Mesenchymal stem cell (in vitro differentiated cells and primary cell): Measurements from ENCODE around the gene TRIM5.
A peak's percentile ranks its signal among the peaks of the same experiment; 100 is the strongest.
"Not testable (repeated sequence)": the region's sequence is repeated elsewhere in the genome, so short reads cannot be mapped to it uniquely, and the experiment has no call there.

Experiments used
- DNase-seq: peaks from one replicate; pipeline ENCODE4 v3.0.0-alpha.2; 2013
- H2AFZ ChIP-seq: one replicate; pipeline ENCODE4 v1.6.1; 2013; ENCODE audit warnings: low read depth, mild to moderate bottlenecking, control low read depth, inconsistent platforms, low read length, moderate library complexity
- H2AK5ac ChIP-seq: 2 replicates; pipeline ENCODE4 v1.6.1; 2013; ENCODE audit warnings: low read length, moderate library complexity, mild to moderate bottlenecking, inconsistent platforms; ENCODE audit not compliant: severe bottlenecking
- H2BK120ac ChIP-seq: one replicate; pipeline ENCODE4 v1.6.1; 2013; ENCODE audit warnings: low read depth, mild to moderate bottlenecking, inconsistent platforms, low read length, moderate library complexity
- H2BK12ac ChIP-seq, 2 experiments: one replicate each; pipeline ENCODE4 v1.6.1; 2013; ENCODE audit warnings: inconsistent platforms in 2 of 2, low read length in 2 of 2, mild to moderate bottlenecking in 2 of 2, moderate library complexity in 2 of 2, control low read depth in 1 of 2
- H2BK15ac ChIP-seq: one replicate; pipeline ENCODE4 v1.6.1; 2013; ENCODE audit warnings: mild to moderate bottlenecking, low read depth, inconsistent platforms; ENCODE audit not compliant: poor library complexity, severe bottlenecking
- H2BK5ac ChIP-seq: 2 replicates; pipeline ENCODE4 v1.6.1; 2013; ENCODE audit warnings: low read depth, mild to moderate bottlenecking, low read length, control low read depth, inconsistent platforms; ENCODE audit not compliant: poor library complexity, severe bottlenecking
- H3K14ac ChIP-seq, 2 experiments: one replicate each; pipeline ENCODE4 v1.6.1; 2013; ENCODE audit warnings: inconsistent platforms in 2 of 2, low read length in 2 of 2, control low read depth in 1 of 2, mild to moderate bottlenecking in 1 of 2, moderate library complexity in 1 of 2
- H3K18ac ChIP-seq, 2 experiments: one replicate each; pipeline ENCODE4 v1.6.1; 2013; ENCODE audit warnings: inconsistent platforms in 2 of 2, low read length in 2 of 2, control low read depth in 1 of 2, low read depth in 1 of 2, mild to moderate bottlenecking in 1 of 2
- H3K23ac ChIP-seq, 2 experiments: one replicate each; pipeline ENCODE4 v1.6.1; 2013; ENCODE audit warnings: inconsistent platforms in 2 of 2, low read length in 2 of 2, mild to moderate bottlenecking in 2 of 2, moderate library complexity in 2 of 2, control low read depth in 1 of 2
- H3K27ac ChIP-seq: 2 replicates; pipeline ENCODE4 v1.5.1; 2013; ENCODE audit warnings: mild to moderate bottlenecking, moderate library complexity, low read length, control low read depth, inconsistent platforms; ENCODE audit not compliant: poor library complexity, severe bottlenecking
- H3K27me3 ChIP-seq, 2 experiments: 2 replicates each; pipeline versions ENCODE4 v1.6.1 to v1.7.0; 2013; ENCODE audit warnings: low read length in 2 of 2, mild to moderate bottlenecking in 2 of 2, moderate library complexity in 2 of 2, control low read depth in 1 of 2, inconsistent platforms in 1 of 2; ENCODE audit not compliant: control insufficient read depth in 1 of 2, insufficient read depth in 1 of 2
- H3K36me3 ChIP-seq, 2 experiments: 2 replicates each; pipeline versions ENCODE4 v1.6.1 to v1.7.0; 2013; ENCODE audit warnings: low read length in 2 of 2, control low read depth in 1 of 2, inconsistent platforms in 1 of 2, low read depth in 1 of 2, mild to moderate bottlenecking in 1 of 2; ENCODE audit not compliant: insufficient read depth in 2 of 2, control insufficient read depth in 1 of 2
- H3K4ac ChIP-seq, 2 experiments: one replicate each; pipeline ENCODE4 v1.6.1; 2013; ENCODE audit warnings: inconsistent platforms in 2 of 2, low read length in 2 of 2, mild to moderate bottlenecking in 2 of 2, moderate library complexity in 2 of 2, control low read depth in 1 of 2, low read depth in 1 of 2
- H3K4me1 ChIP-seq: 2 replicates; pipeline ENCODE4 v1.6.1; 2013; ENCODE audit warnings: low read depth, low read length, control low read depth; ENCODE audit not compliant: control insufficient read depth, insufficient read depth
- H3K4me2 ChIP-seq: 2 replicates; pipeline ENCODE4 v1.6.1; 2013; ENCODE audit warnings: low read length, mild to moderate bottlenecking, inconsistent platforms; ENCODE audit not compliant: poor library complexity, severe bottlenecking
- H3K4me3 ChIP-seq, 2 experiments: 2 replicates each; pipeline versions ENCODE4 v1.5.1 to v1.7.0; 2013; ENCODE audit warnings: low read length in 2 of 2, mild to moderate bottlenecking in 2 of 2, control low read depth in 1 of 2, low read depth in 1 of 2; ENCODE audit not compliant: insufficient read depth in 1 of 2
- H3K79me1 ChIP-seq: replicated peaks from 2 replicates; pipeline ENCODE4 v1.6.1; 2013; ENCODE audit warnings: mild to moderate bottlenecking, control low read depth, low read length, inconsistent platforms; ENCODE audit not compliant: poor library complexity, severe bottlenecking
- H3K9ac ChIP-seq: 2 replicates; pipeline ENCODE4 v1.7.0; 2013; ENCODE audit warnings: mild to moderate bottlenecking, low read length, moderate library complexity
- H3K9me3 ChIP-seq: 2 replicates; pipeline ENCODE4 v1.7.0; 2013; ENCODE audit warnings: mild to moderate bottlenecking, low read length; ENCODE audit not compliant: control insufficient read depth
- H4K8ac ChIP-seq: one replicate; pipeline ENCODE4 v1.6.1; 2013; ENCODE audit warnings: inconsistent platforms, mild to moderate bottlenecking, low read length, moderate library complexity
- H4K91ac ChIP-seq: one replicate; pipeline ENCODE4 v1.6.1; 2013; ENCODE audit warnings: mild to moderate bottlenecking, low read length, inconsistent platforms
- WGBS: methylation state at CpG from one replicate; pipeline ENCODE4 v1.1.7; 2013; ENCODE audit warnings: mixed read lengths; 5-methylcytosine and 5-hydroxymethylcytosine counted together

Gene TRIM5

GRCh38 chr11:5683620-5684019 is 1.3 kb downstream of the TRIM5 start:
- H3K23ac ChIP-seq, H2AFZ ChIP-seq, H3K27me3 ChIP-seq, H3K27ac ChIP-seq, H2BK15ac ChIP-seq, H3K4me2 ChIP-seq, H3K4ac ChIP-seq, H2AK5ac ChIP-seq, H2BK5ac ChIP-seq, H2BK120ac ChIP-seq, H3K18ac ChIP-seq, H4K8ac ChIP-seq, DNase-seq, H2BK12ac ChIP-seq, H4K91ac ChIP-seq, H3K9me3 ChIP-seq, H3K14ac ChIP-seq, H3K4me1 ChIP-seq: not testable (repeated sequence)
- WGBS: 94% methylated on average over 7 of the region's 7 CpGs
- peak overlapping the region in 1 of 2 experiments; percentile 79 for H3K4me3 ChIP-seq
- H3K79me1 ChIP-seq: peaks cover 29% of the 10 kb centered on the region
- peaks cover 14% of the 10 kb centered on the region in 2 experiments for H3K36me3 ChIP-seq
- H3K9ac ChIP-seq: peak overlapping the region; percentile 92

- H2BK12ac ChIP-seq, H2AFZ ChIP-seq, H2AK5ac ChIP-seq, H4K91ac ChIP-seq, H3K23ac ChIP-seq, H4K8ac ChIP-seq, H3K27ac ChIP-seq, H3K4me1 ChIP-seq, H2BK15ac ChIP-seq, H3K27me3 ChIP-seq, H3K4me2 ChIP-seq, H3K4me3 ChIP-seq, H3K9me3 ChIP-seq, H2BK5ac ChIP-seq, H3K4ac ChIP-seq, DNase-seq, H3K14ac ChIP-seq, H3K9ac ChIP-seq, H2BK120ac ChIP-seq: not testable (repeated sequence)
- Histone ChIP-seq H3K79me1 (peaks cover 31% of the 10 kb centered on the region), H3K36me3 (peaks cover 19 to 21% of the 10 kb centered on the region in 2 experiments), H3K18ac (peak overlapping the region in 1 of 2 experiments; percentile 5)
- 95% methylated on average over 23 of the region's 33 CpGs for WGBS
Measured at GRCh38 chr11:5682890-5683441, 1.9 kb downstream of the TRIM5 start.

GRCh38 chr11:5679811-5680210 is 5.1 kb downstream of the TRIM5 start:
- WGBS: 98% methylated on average over 7 of the region's 7 CpGs

GRCh38 chr11:5674391-5674790 is 10.5 kb downstream of the TRIM5 start:
- H3K79me1 ChIP-seq: peaks cover 21% of the 10 kb centered on the region
- H3K23ac ChIP-seq: no peak overlapping the region
- H4K91ac ChIP-seq: no peak overlapping the region
- H3K9me3 ChIP-seq: peaks cover 3% of the 10 kb centered on the region
- no peak overlapping the region for H3K9ac ChIP-seq
- H3K36me3 ChIP-seq: peaks cover 17 to 39% of the 10 kb centered on the region in 2 experiments
- no peak overlapping the region for H3K14ac ChIP-seq
- H2BK12ac ChIP-seq: no peak overlapping the region
- no peak overlapping the region for H2AK5ac ChIP-seq
- H2BK15ac ChIP-seq: no peak overlapping the region
- H3K4ac ChIP-seq: no peak overlapping the region
- 97% methylated on average over 4 of the region's 4 CpGs for WGBS
- H2BK120ac ChIP-seq: no peak overlapping the region
- no peak overlapping the region for H2BK5ac ChIP-seq
- H2AFZ ChIP-seq: no peak overlapping the region
- no peaks in the 10 kb centered on the region for H3K27me3 ChIP-seq
- no peak for DNase-seq
- peaks cover 4% of the 10 kb centered on the region for H3K4me1 ChIP-seq
- H3K18ac ChIP-seq: no peak overlapping the region
- H3K4me3 ChIP-seq: no peak overlapping the region
- no peak overlapping the region for H4K8ac ChIP-seq
- no peak overlapping the region for H3K27ac ChIP-seq
- no peak overlapping the region for H3K4me2 ChIP-seq

More at GRCh38 chr11:5679811-5680210, 5.1 kb downstream of the TRIM5 start:
- no peak for DNase-seq
- no peak overlapping the region for H2BK5ac ChIP-seq
- no peak overlapping the region for H2BK15ac ChIP-seq
- H2AFZ ChIP-seq: no peak overlapping the region
- no peak overlapping the region for H3K27ac ChIP-seq
- H4K91ac ChIP-seq: peak overlapping the region; percentile 27
- no peak overlapping the region for H2BK120ac ChIP-seq
- peaks cover 25% of the 10 kb centered on the region for H3K79me1 ChIP-seq
- H4K8ac ChIP-seq: peak overlapping the region; percentile 60
- H3K9ac ChIP-seq: no peak overlapping the region
- peaks cover 3% of the 10 kb centered on the region for H3K9me3 ChIP-seq
- no peak overlapping the region for H2BK12ac ChIP-seq
- H3K14ac ChIP-seq: no peak overlapping the region
- no peak overlapping the region for H2AK5ac ChIP-seq
- H3K27me3 ChIP-seq: no peaks in the 10 kb centered on the region
- H3K23ac ChIP-seq: no peak overlapping the region
- peaks cover 23 to 25% of the 10 kb centered on the region in 2 experiments for H3K36me3 ChIP-seq
- H3K4me2 ChIP-seq: no peak overlapping the region
- peaks cover 6% of the 10 kb centered on the region for H3K4me1 ChIP-seq
- H3K4ac ChIP-seq: no peak overlapping the region
- no peak overlapping the region for H3K4me3 ChIP-seq
- H3K18ac ChIP-seq: no peak overlapping the region
